Endodermal cell (in vitro differentiated cells): ENCODE data around the gene HEG1. TPM values are rescaled to one million over a fixed set of nuclear protein-coding genes. Genes with fewer than 3 reads are reported as not detected.

ENCODE experiments used
- DNase-seq: peaks from one replicate; pipeline ENCODE4 v3.0.0-alpha.2; 2017
- H3K27ac ChIP-seq: 2 replicates; pipeline ENCODE4 v1.5.1; 2013; ENCODE audit warnings: mild to moderate bottlenecking, low read depth, low read length, moderate library complexity
- H3K27me3 ChIP-seq: 2 replicates; pipeline ENCODE4 v1.6.1; 2013; ENCODE audit warnings: mild to moderate bottlenecking, low read length, moderate library complexity; ENCODE audit not compliant: insufficient read depth, control insufficient read depth, poor library complexity, severe bottlenecking
- H3K36me3 ChIP-seq: 2 replicates; pipeline ENCODE4 v1.7.0; 2013; ENCODE audit warnings: mild to moderate bottlenecking, low read length, moderate library complexity; ENCODE audit not compliant: control insufficient read depth, insufficient read depth
- H3K4me1 ChIP-seq: one replicate; pipeline ENCODE4 v1.7.0; 2013; ENCODE audit warnings: low read length; ENCODE audit not compliant: control insufficient read depth, insufficient read depth
- H3K4me3 ChIP-seq: 2 replicates; pipeline ENCODE4 v1.5.1; 2013; ENCODE audit warnings: mild to moderate bottlenecking, low read length, moderate library complexity
- H3K9ac ChIP-seq: 2 replicates; pipeline ENCODE4 v1.6.1; 2013; ENCODE audit warnings: mild to moderate bottlenecking, low read length, moderate library complexity; ENCODE audit not compliant: poor library complexity, severe bottlenecking; ENCODE audit errors: extremely low read depth
- H3K9me3 ChIP-seq: 2 replicates; pipeline ENCODE4 v1.6.1; 2013; ENCODE audit warnings: mild to moderate bottlenecking, low read length, moderate library complexity; ENCODE audit not compliant: control insufficient read depth
- H3K27ac Mint-ChIP-seq: 2 replicates; pipeline ENCODE4 v1.8.0; 2020; ENCODE audit warnings: mixed read lengths
- H3K27me3 Mint-ChIP-seq: 2 replicates; pipeline ENCODE4 v1.8.0; 2021; ENCODE audit warnings: mild to moderate bottlenecking, mixed read lengths; ENCODE audit not compliant: insufficient read depth
- H3K36me3 Mint-ChIP-seq: 2 replicates; pipeline ENCODE4 v1.8.0; 2020; ENCODE audit warnings: low read depth, mixed read lengths
- H3K4me1 Mint-ChIP-seq: 2 replicates; pipeline ENCODE4 v1.8.0; 2020; ENCODE audit warnings: mixed read lengths
- H3K4me3 Mint-ChIP-seq: 2 replicates; pipeline ENCODE4 v1.8.0; 2020; ENCODE audit warnings: mild to moderate bottlenecking, moderate library complexity, mixed read lengths
- H3K9me3 Mint-ChIP-seq: 2 replicates; pipeline ENCODE4 v1.8.0; 2020; ENCODE audit warnings: mild to moderate bottlenecking, mixed read lengths
- WGBS, 2 experiments: methylation state at CpG; one replicate each; pipeline versions ENCODE4 v1.1.5 to v1.1.7; 2013; ENCODE audit warnings: missing lambda C conversion rate in 2 of 2, mixed read lengths in 1 of 2; ENCODE audit not compliant: insufficient coverage in 1 of 2, insufficient read length in 1 of 2; 5-methylcytosine and 5-hydroxymethylcytosine counted together
- total RNA-seq, 2 donors: library from RNA; stranded (reverse); fragmentation: NEBNext Ultra II Directional in 1 of 2; extraction: Animal tissue kit (Norgen Biotek cat#: 25700) in 1 of 2; gene quantifications; 2 replicates in 1 of 2; 3 replicates in 1 of 2; pipeline ENCODE4 v1.2.1, GENCODE V29; 2021
- TF ChIP-seq, protein P1 (sequence below): fragments of 200-600 bp; sonication (generic); conservative IDR thresholded peaks from 2 replicates; pipeline ENCODE4 v1.5.0; 2021; ENCODE audit warnings: antibody characterized with exemption, mild to moderate bottlenecking

The HEG1 gene
- total RNA-seq, 2 donors from 2014 or later: 25.5 to 27.0 TPM

DNA sequence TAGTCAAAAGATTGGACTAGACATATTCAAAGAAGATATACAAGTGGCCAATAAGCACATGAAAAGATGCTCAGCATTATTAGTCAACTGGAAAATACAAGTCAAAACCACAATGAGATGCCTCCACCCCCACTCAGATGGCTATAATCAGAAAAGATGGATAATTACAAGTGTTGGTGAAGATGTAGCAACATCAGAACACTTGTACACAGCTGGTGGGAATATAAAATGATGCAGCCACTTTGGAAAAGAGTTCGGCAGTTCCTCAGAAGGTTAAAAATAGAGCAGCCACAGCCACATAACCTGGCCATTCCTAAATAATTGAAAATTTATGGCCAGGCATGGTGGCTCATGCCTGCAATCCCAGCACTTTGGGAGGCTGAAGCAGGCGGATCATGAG, 38.4 kb downstream of the HEG1 start:
- Mint-ChIP-seq H3K4me1 (no peaks in the 10 kb centered on the region), H3K27me3 (no peaks in the 10 kb centered on the region), H3K9me3 (no peaks in the 10 kb centered on the region), H3K27ac (no peak overlapping the region), H3K36me3 (peaks cover 67% of the 10 kb centered on the region), H3K4me3 (no peak overlapping the region)
- no peak for DNase-seq
- no peak overlapping the region for H3K4me3 ChIP-seq
- no peaks in the 10 kb centered on the region for H3K9me3 ChIP-seq
- H3K9ac ChIP-seq: no peak overlapping the region
- TF ChIP-seq, protein P1, sequence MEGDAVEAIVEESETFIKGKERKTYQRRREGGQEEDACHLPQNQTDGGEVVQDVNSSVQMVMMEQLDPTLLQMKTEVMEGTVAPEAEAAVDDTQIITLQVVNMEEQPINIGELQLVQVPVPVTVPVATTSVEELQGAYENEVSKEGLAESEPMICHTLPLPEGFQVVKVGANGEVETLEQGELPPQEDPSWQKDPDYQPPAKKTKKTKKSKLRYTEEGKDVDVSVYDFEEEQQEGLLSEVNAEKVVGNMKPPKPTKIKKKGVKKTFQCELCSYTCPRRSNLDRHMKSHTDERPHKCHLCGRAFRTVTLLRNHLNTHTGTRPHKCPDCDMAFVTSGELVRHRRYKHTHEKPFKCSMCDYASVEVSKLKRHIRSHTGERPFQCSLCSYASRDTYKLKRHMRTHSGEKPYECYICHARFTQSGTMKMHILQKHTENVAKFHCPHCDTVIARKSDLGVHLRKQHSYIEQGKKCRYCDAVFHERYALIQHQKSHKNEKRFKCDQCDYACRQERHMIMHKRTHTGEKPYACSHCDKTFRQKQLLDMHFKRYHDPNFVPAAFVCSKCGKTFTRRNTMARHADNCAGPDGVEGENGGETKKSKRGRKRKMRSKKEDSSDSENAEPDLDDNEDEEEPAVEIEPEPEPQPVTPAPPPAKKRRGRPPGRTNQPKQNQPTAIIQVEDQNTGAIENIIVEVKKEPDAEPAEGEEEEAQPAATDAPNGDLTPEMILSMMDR: no peak
- no peaks in the 10 kb centered on the region for H3K27me3 ChIP-seq
- H3K4me1 ChIP-seq: no peaks in the 10 kb centered on the region
- WGBS, 2 experiments: 50 to 91% methylated on average over 1 to 2 of the region's 2 CpGs
- H3K36me3 ChIP-seq: peaks cover 77% of the 10 kb centered on the region
- no peak overlapping the region for H3K27ac ChIP-seq

DNA sequence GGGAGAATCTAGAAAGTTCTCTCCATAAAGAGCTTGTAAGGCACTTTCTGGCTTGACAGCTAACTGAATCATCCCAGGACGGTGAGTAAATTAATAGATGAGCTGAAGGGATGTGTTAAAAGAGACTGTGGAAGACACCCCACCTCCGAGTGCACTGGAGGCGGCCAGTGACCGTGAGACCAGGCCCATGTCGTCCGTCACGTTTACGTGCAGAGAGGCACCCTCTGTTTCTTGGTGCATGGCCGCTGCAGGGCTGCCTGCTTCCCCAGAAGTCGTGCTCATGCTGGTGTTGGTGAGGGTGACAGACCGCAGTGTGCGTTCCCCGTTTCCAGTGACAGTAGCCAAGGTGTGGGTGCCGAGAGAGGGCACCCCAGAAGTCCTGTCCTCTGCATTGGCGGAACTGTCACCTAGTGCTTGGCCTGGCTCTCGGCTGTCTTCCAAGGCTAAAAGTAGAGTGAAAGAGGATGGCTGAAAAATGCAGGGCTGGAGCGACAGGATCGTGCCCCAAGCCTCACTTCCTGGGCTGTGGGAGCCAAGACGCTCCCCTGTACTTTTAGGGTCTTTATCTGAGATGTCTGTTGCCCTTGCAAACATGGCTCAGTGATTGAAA, 41.1 kb downstream of the HEG1 start:
- no peaks in the 10 kb centered on the region for H3K27me3 ChIP-seq
- WGBS, 2 experiments: 89 to 90% methylated on average over 17 to 19 of the region's 19 CpGs
- peaks cover 83% of the 10 kb centered on the region for H3K36me3 ChIP-seq
- peaks cover 3% of the 10 kb centered on the region for H3K9me3 ChIP-seq
- DNase-seq: no peak
- no peak overlapping the region for H3K4me3 ChIP-seq
- H3K4me3 Mint-ChIP-seq: no peak overlapping the region
- H3K9me3 Mint-ChIP-seq: no peaks in the 10 kb centered on the region
- no peak overlapping the region for H3K27ac Mint-ChIP-seq
- no peaks in the 10 kb centered on the region for H3K4me1 ChIP-seq
- TF ChIP-seq, protein P1: no peak
- H3K27me3 Mint-ChIP-seq: no peaks in the 10 kb centered on the region
- H3K36me3 Mint-ChIP-seq: peaks cover 78% of the 10 kb centered on the region
- H3K27ac ChIP-seq: no peak overlapping the region
- H3K9ac ChIP-seq: no peak overlapping the region
- peaks cover 6% of the 10 kb centered on the region for H3K4me1 Mint-ChIP-seq

DNA sequence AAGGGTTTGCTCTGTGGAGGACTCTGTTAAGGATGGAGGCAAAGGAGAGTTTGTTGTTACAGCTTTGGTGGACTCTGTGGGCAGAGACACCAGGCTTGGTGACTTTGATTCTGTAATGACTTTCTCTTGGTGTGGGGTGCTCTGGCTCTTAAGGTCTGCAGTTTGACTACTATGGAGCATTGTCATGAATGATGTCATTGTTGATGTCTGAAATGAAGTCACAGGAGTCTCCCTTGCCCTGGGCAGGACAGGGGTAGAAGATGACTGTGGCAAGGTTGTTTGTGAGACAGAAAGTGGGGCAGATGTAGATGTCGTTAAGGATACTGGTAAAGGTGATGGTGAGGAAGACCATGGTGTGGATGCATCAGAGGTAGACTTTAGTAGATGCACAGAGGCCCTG, 42.7 kb downstream of the HEG1 start:
- H3K27ac Mint-ChIP-seq: no peak overlapping the region
- H3K9me3 ChIP-seq: peaks cover 6% of the 10 kb centered on the region
- no peaks in the 10 kb centered on the region for H3K9me3 Mint-ChIP-seq
- no peak overlapping the region for H3K9ac ChIP-seq
- WGBS, 2 experiments: 96 to 100% methylated on average over 1 of the region's 1 CpG
- H3K36me3 Mint-ChIP-seq: peaks cover 77% of the 10 kb centered on the region
- no peak overlapping the region for H3K4me3 Mint-ChIP-seq
- DNase-seq: no peak
- H3K4me1 Mint-ChIP-seq: peaks cover 6% of the 10 kb centered on the region
- peaks cover 85% of the 10 kb centered on the region for H3K36me3 ChIP-seq
- no peaks in the 10 kb centered on the region for H3K27me3 ChIP-seq
- no peaks in the 10 kb centered on the region for H3K27me3 Mint-ChIP-seq
- H3K4me1 ChIP-seq: no peaks in the 10 kb centered on the region
- no peak overlapping the region for H3K27ac ChIP-seq
- TF ChIP-seq, protein P1: no peak
- no peak overlapping the region for H3K4me3 ChIP-seq
